Ishikawa (cell line): Measurements from ENCODE around the gene MIA2.
A peak's percentile ranks its signal among the peaks of the same experiment; 100 is the strongest.

Experiments used
- CEBPB ChIP-seq: IDR thresholded peaks from 2 replicates; pipeline ENCODE4 v1.6.1; 2012
- CREB1 ChIP-seq: IDR thresholded peaks from 2 replicates; pipeline ENCODE4 v1.6.1; 2012; ENCODE audit warnings: low read depth
- EGR1 ChIP-seq: IDR thresholded peaks from 2 replicates; pipeline ENCODE4 v1.6.1; 2012
- EP300 ChIP-seq: IDR thresholded peaks from 2 replicates; pipeline ENCODE4 v1.6.1; 2012; ENCODE audit warnings: borderline replicate concordance
- FOXM1 ChIP-seq: IDR thresholded peaks from 2 replicates; pipeline ENCODE4 v1.6.1; 2012; ENCODE audit warnings: low read depth, borderline replicate concordance
- MAX ChIP-seq: IDR thresholded peaks from 2 replicates; pipeline ENCODE4 v1.6.1; 2012
- NFIC ChIP-seq: IDR thresholded peaks from 2 replicates; pipeline ENCODE4 v1.6.1; 2012
- RAD21 ChIP-seq: IDR thresholded peaks from 2 replicates; pipeline ENCODE4 v1.6.1; 2012; ENCODE audit warnings: low read depth
- TAF1 ChIP-seq: IDR thresholded peaks from 2 replicates; pipeline ENCODE4 v1.6.1; 2012; ENCODE audit warnings: low read depth, mild to moderate bottlenecking
- TCF12 ChIP-seq: IDR thresholded peaks from 2 replicates; pipeline ENCODE4 v1.6.1; 2012; ENCODE audit warnings: low read depth
- TEAD4 ChIP-seq: IDR thresholded peaks from 2 replicates; pipeline ENCODE4 v1.6.1; 2012
- YY1 ChIP-seq: IDR thresholded peaks from 2 replicates; pipeline ENCODE4 v1.6.1; 2012; ENCODE audit warnings: low read depth
- ZBTB7A ChIP-seq: IDR thresholded peaks from 2 replicates; pipeline ENCODE4 v1.6.1; 2012; ENCODE audit warnings: low read depth
- TF ChIP-seq, protein P1 (sequence below): IDR thresholded peaks from 2 replicates; pipeline ENCODE4 v1.6.1; 2012
- TF ChIP-seq, protein P2 (sequence below): IDR thresholded peaks from 2 replicates; pipeline ENCODE4 v1.6.1; 2012; ENCODE audit warnings: low read depth, mild to moderate bottlenecking

MIA2 gene

DNA sequence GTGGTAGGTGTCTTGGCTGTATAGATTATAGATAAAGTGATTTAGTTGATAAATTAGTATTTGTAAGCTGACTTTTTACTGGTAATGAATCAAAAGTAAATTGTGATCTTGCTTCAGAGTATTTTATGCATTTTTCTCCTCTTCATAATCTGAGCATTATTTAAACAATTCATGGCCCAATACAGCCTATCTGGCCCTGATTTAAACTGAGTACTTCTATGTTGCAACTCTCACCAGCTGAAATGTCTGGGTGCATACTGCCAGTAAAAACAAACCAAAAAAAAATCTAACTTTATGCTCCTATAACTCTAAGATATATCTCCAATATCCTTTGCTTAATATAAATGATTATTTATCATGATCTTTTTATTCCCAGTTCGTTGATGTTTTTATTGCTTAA, 86.6 kb downstream of the MIA2 start:
- TF ChIP-seq CREB1 (no peak), FOXM1 (no peak), EGR1 (no peak), YY1 (no peak), TAF1 (no peak), EP300 (no peak), RAD21 (no peak), MAX (no peak), TEAD4 (no peak), TCF12 (no peak), CEBPB (no peak), ZBTB7A (no peak), NFIC (no peak)
- TF ChIP-seq, protein P1, sequence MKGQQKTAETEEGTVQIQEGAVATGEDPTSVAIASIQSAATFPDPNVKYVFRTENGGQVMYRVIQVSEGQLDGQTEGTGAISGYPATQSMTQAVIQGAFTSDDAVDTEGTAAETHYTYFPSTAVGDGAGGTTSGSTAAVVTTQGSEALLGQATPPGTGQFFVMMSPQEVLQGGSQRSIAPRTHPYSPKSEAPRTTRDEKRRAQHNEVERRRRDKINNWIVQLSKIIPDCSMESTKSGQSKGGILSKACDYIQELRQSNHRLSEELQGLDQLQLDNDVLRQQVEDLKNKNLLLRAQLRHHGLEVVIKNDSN: no peak
- TF ChIP-seq, protein P2, sequence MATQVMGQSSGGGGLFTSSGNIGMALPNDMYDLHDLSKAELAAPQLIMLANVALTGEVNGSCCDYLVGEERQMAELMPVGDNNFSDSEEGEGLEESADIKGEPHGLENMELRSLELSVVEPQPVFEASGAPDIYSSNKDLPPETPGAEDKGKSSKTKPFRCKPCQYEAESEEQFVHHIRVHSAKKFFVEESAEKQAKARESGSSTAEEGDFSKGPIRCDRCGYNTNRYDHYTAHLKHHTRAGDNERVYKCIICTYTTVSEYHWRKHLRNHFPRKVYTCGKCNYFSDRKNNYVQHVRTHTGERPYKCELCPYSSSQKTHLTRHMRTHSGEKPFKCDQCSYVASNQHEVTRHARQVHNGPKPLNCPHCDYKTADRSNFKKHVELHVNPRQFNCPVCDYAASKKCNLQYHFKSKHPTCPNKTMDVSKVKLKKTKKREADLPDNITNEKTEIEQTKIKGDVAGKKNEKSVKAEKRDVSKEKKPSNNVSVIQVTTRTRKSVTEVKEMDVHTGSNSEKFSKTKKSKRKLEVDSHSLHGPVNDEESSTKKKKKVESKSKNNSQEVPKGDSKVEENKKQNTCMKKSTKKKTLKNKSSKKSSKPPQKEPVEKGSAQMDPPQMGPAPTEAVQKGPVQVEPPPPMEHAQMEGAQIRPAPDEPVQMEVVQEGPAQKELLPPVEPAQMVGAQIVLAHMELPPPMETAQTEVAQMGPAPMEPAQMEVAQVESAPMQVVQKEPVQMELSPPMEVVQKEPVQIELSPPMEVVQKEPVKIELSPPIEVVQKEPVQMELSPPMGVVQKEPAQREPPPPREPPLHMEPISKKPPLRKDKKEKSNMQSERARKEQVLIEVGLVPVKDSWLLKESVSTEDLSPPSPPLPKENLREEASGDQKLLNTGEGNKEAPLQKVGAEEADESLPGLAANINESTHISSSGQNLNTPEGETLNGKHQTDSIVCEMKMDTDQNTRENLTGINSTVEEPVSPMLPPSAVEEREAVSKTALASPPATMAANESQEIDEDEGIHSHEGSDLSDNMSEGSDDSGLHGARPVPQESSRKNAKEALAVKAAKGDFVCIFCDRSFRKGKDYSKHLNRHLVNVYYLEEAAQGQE: no peak

- no peak for TF ChIP-seq TEAD4
- no peak for TF ChIP-seq CEBPB
- no peak for TF ChIP-seq EGR1
- TF ChIP-seq TCF12: no peak
- no peak for TF ChIP-seq YY1
- TF ChIP-seq CREB1: no peak
- TF ChIP-seq ZBTB7A: no peak
- no peak for TF ChIP-seq EP300
Measured at GRCh38 chr14:39322807-39323206, 89.1 kb downstream of the MIA2 start.

DNA sequence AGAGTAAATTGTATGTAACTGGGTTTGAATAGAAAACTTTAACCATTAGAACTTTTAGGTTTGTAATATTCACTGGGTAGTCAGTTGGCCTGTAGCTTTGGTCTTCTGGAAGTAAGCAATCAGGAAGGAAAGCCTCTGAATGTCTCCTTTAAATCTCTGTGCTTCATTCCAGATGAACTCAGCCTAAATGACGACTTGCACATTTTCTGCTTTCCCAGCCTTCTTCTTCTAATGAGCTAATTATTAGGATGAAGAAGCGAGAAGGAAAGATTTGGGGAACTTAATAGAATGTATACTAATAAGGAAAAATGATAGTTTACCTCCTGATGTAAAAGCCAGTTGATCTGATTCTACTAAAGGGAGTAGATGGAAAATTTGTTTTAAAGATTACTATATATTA, 90.4 kb downstream of the MIA2 start:
- TF ChIP-seq ZBTB7A (no peak), EGR1 (no peak), YY1 (no peak), TCF12 (no peak), RAD21 (no peak), CREB1 (no peak), FOXM1 (no peak), TEAD4 (no peak), MAX (no peak), EP300 (no peak), CEBPB (no peak), NFIC (no peak), TAF1 (no peak)
- TF ChIP-seq, protein P2: no peak
- TF ChIP-seq, protein P1: no peak

GRCh38 chr14:39339003-39339402, 105.3 kb downstream of the MIA2 start:
- TF ChIP-seq TCF12 (no peak), YY1 (no peak), EP300 (no peak; the same call in 1 of the 2 replicates), NFIC (peak; percentile 58), EGR1 (no peak), MAX (no peak), RAD21 (no peak), ZBTB7A (0 out of 2 replicates have a peak, but pooled peaks have one; percentile 32), CREB1 (no peak), CEBPB (no peak), FOXM1 (no peak), TAF1 (no peak), TEAD4 (no peak)
- TF ChIP-seq, protein P2: no peak
- TF ChIP-seq, protein P1: peak; percentile 53; the same call in 1 of the 2 replicates
